Spleen (tissue), 7 donors: ENCODE results near the gene PTTG1IP.

ENCODE experiments used
- CTCF ChIP-seq, 11 experiments: fragments of 200-600 bp in 7 of 11; fragments of 450-650 bp in 4 of 11; sonication (generic) in 4 of 11; IDR thresholded peaks in 8 of 11; conservative IDR thresholded peaks in 3 of 11; 1 replicate in 7 of 11; 2 replicates in 4 of 11; pipeline versions ENCODE4 v1.4.0 to v1.8.0; 2016 to 2021; ENCODE audit warnings: antibody characterized with exemption in 11 of 11, inconsistent platforms in 4 of 11, mild to moderate bottlenecking in 1 of 11
- POLR2A ChIP-seq, 3 donors: fragments of 450-650 bp; IDR thresholded peaks; one replicate each; pipeline ENCODE4 v1.5.1; 2017; ENCODE audit warnings: antibody characterized with exemption in 3 of 3, mild to moderate bottlenecking in 1 of 3
- POLR2AphosphoS5 ChIP-seq, 3 donors: sonication (generic); formaldehyde crosslinking; IDR thresholded peaks; one replicate each; pipeline ENCODE4 v1.5.1; 2017; ENCODE audit warnings: antibody characterized with exemption in 3 of 3
- donor health status: DM: no; HTN: no; CAD: no; lungs with moderate emphysema.
- donor health status: DM: no; HTN: no; CAD: no.
- donor health status: DM: no; HTN: no; CAD: no.

- TF ChIP-seq POLR2AphosphoS5 (IDR thresholded peaks at IDR 0.05) (no peak), POLR2A (IDR thresholded peaks at IDR 0.05) (no peak), CTCF (IDR thresholded peaks at IDR 0.05 in 8 of 11, conservative IDR thresholded peaks at IDR 0.05 in 3 of 11) (no peak)
These were observed 31.4 kb downstream of the PTTG1IP start for GRCh38 chr21:44842087-44842486.
